ENCODE measurements around the gene CLIC4.
"Not testable (repeated sequence)": the region's sequence is repeated elsewhere in the genome, so short reads cannot be mapped to it uniquely, and the experiment has no call there.

CLIC4 gene

GRCh38 chr1:24886241-24886640, 141.0 kb downstream of the CLIC4 start:
- no peak for ATAC-seq

- no peak for ATAC-seq
Observed at GRCh38 chr1:24888061-24888970, 143.1 kb downstream of the CLIC4 start.

GRCh38 chr1:24888971-24889676, 143.9 kb downstream of the CLIC4 start:
- ATAC-seq = no peak

GRCh38 chr1:24890887-24891286, 145.6 kb downstream of the CLIC4 start:
- ATAC-seq = no peak

- not testable (repeated sequence) for ATAC-seq
Observed at GRCh38 chr1:24891367-24891766, 146.1 kb downstream of the CLIC4 start.

GRCh38 chr1:24892188-24893153, 147.2 kb downstream of the CLIC4 start:
- ATAC-seq = no peak

- no peak for ATAC-seq
Observed at GRCh38 chr1:24893431-24893830, 148.2 kb downstream of the CLIC4 start.
